SKM-1 (cell line): ENCODE data around the gene NLRX1.
"Not testable (repeated sequence)": the region's sequence is repeated elsewhere in the genome, so short reads cannot be mapped to it uniquely, and the experiment has no call there.

Source experiments
- DNase-seq: peaks from one replicate; lab custom pipeline; 2025; ENCODE audit not compliant: unreplicated experiment; lab: John Stamatoyannopoulos, UW

The NLRX1 gene

DNA sequence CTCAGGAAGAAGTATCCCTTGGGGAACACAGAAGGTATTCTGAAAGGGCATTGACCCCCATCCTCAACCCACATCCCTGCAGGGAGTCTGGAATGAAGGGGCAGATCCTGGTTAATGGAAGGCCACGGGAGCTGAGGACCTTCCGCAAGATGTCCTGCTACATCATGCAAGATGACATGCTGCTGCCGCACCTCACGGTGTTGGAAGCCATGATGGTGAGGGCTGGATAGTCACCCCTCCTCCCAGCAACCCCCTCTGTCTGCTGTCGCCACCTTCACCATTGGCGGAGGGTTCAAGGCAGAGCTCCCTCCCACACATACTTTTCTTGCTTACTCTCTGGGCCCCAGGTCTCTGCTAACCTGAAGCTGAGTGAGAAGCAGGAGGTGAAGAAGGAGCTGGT lies 14.3 kb upstream of the NLRX1 start:
- no peak for DNase-seq

DNA sequence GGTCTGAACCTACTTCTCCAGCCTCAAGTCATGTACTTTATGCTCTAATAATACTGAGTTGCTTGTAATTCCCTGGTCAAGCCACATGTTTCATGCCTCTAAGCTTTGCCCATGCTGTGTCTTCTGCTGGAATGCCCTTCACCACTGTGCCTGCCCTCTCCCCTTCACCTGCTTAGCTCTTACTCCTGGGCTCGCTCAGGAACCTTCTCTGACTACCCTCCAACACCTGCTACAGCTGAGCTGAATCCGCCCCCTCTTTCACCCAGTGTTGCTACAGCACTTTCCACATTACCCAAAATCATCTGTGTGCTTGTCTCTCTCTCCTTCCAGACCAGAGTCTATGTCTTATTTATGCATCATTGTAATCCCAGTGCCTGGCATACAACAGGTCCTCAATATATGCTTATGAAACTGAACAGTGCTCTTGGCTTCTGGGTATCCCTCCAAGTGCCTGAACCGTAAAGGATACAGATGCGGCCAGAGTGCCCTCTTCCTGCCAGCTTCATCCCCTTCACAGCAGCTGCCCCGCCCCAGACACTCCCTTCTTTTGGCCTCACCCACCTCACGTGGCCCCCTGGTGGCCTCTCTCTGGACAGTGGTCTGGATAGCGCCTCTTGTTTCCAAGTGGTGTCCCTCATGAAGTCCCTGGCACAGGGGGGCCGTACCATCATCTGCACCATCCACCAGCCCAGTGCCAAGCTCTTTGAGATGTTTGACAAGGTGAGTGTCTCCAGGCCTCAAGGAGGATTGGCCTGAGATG lies 12.6 kb upstream of the NLRX1 start:
- no peak for DNase-seq

DNA sequence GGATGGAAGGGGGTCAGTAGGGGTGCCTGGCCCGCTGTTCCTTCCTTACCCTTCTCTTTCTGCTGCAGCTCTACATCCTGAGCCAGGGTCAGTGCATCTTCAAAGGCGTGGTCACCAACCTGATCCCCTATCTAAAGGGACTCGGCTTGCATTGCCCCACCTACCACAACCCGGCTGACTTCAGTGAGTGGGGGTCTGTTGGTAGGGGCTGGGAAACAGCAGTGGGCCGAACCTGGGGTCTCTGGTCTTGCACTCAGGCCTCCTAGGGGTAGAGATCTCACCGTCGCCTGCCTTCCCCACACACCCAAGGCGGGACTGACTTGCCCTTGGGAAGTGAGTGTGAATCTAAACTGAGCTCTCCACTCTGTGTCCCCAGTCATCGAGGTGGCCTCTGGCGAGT lies 12.0 kb upstream of the NLRX1 start:
- no peak for DNase-seq

DNA sequence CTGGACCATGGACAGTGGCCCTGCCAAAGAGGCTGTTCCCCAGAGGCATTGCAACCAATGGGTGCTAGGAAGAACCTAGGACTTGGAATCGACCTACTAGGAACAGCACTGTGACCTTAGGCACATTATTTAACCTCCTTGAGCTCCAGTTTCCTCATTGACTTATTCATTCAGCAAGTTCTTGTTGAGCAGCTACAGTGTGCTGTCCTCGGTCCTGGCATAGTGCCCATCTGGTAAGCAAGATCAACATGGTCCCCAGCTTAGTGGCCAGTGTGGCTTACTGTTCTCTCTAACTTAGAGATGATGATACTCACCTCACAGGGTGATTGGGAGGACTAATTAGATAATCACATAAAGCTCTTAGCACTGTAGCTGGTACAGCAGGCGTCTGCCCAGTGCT lies 11.5 kb upstream of the NLRX1 start:
- DNase-seq, result no peak

DNA sequence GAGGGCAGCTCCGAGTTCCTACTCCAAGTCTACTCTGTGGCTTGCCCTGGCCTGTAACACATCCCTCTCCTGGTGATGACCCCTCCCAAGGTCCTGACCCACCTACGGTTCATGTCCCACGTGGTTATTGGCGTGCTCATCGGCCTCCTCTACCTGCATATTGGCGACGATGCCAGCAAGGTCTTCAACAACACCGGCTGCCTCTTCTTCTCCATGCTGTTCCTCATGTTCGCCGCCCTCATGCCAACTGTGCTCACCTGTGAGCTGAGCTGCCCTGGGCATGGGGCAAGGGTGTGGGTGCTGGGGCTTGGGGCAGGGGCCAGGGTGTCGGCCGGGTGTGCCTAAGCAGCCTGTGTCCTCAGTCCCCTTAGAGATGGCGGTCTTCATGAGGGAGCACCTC lies 10.1 kb upstream of the NLRX1 start:
- DNase-seq, result no peak

DNA sequence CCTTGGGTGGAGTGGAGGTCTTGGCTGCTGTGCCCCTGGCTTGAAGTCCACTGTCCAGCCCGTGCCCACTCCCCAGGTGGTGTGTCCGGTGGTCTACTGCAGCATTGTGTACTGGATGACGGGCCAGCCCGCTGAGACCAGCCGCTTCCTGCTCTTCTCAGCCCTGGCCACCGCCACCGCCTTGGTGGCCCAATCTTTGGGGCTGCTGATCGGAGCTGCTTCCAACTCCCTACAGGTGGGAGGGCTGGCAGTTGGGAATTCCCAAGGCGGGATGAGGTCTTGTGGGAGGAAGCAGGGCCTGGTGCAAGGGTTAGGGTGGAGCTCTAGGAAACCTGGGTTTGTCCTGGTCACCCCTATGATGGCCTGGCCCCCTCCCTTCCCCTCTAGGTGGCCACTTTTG lies 8.4 kb upstream of the NLRX1 start:
- DNase-seq, result no peak

DNA sequence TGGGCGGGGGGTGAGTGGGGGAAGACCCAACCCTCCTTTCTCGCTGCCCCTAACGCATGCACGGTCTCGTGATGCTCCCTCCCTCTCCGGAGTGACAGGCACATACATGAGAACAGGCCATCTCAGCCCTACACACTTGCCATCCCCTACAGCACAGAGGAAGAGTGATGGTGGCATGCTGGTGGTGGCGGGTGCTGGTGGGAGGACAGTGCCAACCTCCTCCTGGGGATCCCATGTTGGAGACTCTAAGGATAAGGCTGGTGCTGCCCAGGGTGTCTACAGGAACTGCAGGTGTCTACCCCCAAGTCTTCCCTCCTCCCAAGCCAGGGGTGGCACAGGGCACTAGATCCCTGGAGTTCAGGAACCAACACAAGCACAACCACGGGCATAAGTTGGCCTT lies 6.7 kb upstream of the NLRX1 start:
- no peak for DNase-seq

DNA sequence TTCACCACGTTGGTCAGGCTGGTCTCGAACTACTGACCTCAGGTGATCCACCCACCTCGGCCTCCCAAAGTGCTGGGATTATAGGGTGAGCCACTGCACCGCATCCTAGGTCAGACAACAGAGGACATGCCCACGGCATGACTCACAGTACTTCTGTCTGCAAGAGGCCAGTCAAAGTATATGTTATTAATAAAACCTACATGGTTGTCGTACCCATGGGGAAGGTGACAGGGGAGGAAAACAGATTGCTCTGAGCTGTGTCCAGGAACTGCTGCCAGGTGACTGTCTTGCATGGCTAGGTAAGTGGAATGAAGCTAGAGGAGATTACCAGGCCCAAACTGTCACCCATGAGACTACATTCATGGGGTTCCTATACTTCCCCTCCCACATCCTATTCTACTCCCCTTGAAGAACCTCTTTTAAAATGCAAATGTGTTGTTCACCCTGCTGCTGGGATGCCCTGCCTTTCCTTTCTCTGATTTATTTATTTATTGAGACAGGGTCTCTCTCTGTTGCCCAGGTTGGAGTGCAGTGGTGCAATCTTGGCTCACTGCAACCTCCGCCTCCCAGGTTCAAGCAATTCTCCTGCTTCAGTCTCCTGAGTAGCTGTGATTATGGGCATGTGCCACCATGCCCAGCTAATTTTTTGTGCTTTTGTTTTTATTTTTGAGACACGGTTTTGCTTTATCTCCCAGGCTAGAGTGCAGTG lies 2.0 kb upstream of the NLRX1 start:
- no peak for DNase-seq

DNA sequence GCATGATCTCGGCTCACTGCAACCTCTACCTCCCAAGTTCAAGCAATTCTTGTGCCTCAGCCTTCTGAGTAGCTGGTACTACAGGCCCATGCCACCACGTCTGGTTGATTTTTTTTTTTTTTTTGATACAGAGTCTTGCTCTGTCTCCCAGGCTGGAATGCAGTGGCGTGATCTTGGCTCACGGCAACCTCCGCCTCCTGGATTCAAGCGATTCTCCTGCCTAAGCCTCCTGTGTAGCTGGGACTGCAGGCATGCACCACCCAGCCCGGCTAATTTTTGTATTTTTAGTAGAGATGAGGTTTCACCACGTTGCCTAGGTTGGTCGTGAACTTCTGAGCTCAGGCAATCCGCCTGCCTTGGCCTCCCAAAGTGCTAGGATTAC lies 1.5 kb upstream of the NLRX1 start:
- not testable (repeated sequence) for DNase-seq

DNA sequence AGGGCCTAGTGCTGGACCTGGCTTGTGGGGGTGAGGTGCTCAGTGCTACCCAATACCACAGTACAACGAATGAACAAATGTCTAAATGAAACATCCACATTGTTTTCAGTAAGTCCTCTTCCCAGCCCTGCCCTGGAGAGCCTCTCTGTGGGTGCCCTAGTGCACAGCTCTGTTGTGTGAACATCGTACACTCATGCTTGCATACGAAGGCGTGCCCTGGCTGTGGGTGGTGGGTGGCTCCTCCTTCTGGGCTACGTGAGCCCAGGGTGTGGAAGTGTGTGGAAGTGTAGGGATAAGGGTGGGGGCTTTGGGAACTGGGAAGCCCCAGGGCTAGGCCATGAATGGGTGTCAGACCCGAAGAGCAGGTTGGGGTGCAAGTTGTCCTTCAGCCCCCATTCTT lies 592 bp upstream of the NLRX1 start:
- no peak for DNase-seq

DNA sequence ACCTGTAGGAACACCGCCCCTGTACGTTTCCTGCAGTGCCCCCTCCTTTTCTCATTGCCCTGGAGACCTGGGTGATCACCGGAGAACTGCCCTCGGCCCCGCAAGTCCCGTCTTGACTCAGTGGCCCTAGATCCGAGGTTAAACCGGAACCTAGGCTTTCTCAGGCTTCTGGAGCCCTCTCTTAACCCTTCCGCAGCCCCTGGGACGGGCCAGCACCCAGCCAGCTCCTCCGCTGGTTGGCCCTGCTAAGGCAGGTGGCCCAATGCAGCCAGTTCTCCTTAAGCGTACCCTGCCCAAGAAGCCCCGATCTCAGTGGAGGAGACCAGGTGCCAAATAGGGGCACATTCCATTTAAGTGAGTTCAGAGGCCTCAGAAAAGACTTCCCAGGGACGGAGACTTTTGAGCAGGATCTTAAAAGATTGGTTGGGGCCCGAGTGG lies 776 bp downstream of the NLRX1 start:
- no peak for DNase-seq

DNA sequence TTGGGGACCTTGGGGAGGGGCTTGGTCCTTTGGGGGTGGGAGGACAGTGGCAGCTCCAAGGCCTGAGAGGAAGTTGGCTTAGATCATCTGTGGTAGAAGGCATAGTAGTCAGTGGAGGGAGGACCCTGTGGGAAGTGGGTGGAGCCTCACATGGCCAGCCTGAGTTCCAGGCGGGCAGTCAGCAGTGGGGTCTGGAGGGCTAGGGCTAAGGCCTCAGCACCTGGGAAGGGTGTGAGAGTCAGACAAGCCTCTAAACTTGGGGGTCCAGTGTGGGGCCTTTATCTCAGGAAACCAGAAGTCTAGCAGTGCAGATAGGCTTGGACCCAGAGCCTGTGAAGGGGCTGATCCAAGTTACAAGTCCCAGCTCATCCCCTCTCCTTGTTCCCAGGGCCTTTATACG lies 4.0 kb downstream of the NLRX1 start:
- DNase-seq, result peak; percentile 59

DNA sequence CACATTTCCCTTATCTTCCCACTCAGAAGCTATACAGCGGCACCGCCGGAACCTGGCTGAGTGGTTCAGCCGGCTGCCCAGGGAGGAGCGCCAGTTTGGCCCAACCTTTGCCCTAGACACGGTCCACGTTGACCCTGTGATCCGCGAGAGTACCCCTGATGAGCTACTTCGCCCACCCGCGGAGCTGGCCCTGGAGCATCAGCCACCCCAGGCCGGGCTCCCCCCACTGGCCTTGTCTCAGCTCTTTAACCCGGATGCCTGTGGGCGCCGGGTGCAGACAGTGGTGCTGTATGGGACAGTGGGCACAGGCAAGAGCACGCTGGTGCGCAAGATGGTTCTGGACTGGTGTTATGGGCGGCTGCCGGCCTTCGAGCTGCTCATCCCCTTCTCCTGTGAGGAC lies 4.9 kb downstream of the NLRX1 start:
- DNase-seq, result no peak

DNA sequence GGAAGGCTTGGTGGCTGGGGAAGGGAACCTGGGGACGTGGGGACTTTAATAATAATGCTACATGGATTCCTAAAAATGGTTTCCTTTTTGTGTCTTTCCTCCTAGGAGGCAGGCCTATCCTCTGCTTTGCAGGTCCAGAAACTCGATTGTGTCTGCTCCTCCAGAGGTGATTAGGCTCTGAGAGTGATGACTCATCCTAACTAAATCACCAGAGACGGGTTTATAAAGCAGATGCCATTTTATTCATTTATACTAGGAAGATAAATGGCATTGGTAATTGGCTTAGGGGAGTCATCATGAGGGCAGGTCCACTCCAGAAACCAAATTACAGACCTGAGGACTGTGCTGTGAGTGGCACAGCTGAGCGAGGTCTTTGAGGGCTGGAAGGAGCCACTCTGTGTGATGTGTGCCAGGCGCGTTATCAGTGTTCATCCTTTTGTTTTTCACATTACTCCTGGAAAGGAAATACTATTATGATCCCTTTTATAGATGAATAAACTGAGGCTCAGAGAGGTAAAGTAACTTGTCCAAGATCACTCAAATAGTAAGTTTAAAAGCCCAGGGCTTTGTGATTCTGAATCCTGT lies 7.1 kb downstream of the NLRX1 start:
- DNase-seq, result no peak

DNA sequence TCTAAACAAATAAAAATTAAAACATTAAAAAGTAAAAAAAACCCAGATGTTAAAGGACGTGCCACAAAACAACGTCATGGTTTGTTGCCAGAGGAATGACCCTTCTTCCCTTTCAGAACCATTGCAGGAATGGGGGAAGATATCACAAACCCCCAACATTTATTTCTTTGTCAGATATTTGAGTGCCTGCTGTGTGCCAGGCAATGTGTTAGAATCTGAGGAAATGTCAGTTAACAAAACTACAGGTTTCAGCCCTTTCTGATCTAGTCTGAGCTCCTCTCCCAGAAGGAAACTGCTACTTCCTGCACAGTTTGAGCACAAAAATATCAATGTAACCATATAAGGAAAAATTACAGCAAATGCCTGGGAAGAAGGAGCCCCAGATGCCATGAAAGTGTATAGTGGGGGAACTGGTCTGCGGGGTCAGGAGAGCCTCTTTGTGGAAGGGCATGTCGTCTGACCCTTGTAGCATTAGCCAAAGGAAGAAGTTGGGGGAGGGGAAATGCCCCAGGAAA lies 9.7 kb downstream of the NLRX1 start:
- no peak for DNase-seq

DNA sequence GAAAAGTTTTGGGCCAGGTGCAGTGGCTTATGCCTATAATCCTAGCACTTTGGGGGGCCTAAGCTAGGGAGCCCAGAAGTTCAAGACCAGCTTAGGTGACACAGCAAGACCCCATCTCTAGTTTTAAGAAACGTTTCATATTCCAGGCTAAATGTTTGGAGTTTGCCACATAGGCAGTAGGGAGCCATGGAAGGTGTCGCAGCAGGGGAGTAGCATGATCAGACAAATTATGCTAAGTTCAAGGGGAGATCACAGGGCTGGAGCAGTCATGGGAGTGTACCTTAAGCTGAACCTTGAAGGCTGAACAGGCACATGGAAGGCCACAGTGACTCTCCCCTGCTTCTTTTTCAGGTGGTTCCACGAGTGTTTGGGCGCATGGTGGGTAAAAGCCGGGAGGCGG lies 10.8 kb downstream of the NLRX1 start:
- no peak for DNase-seq

DNA sequence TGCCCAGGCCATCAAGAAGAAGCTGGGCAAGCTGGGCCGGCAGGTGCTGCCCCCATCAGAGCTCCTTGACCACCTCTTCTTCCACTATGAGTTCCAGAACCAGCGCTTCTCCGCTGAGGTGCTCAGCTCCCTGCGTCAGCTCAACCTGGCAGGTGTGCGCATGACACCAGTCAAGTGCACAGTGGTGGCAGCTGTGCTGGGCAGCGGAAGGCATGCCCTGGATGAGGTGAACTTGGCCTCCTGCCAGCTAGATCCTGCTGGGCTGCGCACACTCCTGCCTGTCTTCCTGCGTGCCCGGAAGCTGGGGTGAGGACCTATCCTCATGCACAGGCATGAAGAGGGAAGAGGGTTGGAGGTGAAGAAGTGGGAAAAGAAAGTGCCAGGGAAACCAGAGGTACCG lies 11.5 kb downstream of the NLRX1 start:
- DNase-seq, result no peak

DNA sequence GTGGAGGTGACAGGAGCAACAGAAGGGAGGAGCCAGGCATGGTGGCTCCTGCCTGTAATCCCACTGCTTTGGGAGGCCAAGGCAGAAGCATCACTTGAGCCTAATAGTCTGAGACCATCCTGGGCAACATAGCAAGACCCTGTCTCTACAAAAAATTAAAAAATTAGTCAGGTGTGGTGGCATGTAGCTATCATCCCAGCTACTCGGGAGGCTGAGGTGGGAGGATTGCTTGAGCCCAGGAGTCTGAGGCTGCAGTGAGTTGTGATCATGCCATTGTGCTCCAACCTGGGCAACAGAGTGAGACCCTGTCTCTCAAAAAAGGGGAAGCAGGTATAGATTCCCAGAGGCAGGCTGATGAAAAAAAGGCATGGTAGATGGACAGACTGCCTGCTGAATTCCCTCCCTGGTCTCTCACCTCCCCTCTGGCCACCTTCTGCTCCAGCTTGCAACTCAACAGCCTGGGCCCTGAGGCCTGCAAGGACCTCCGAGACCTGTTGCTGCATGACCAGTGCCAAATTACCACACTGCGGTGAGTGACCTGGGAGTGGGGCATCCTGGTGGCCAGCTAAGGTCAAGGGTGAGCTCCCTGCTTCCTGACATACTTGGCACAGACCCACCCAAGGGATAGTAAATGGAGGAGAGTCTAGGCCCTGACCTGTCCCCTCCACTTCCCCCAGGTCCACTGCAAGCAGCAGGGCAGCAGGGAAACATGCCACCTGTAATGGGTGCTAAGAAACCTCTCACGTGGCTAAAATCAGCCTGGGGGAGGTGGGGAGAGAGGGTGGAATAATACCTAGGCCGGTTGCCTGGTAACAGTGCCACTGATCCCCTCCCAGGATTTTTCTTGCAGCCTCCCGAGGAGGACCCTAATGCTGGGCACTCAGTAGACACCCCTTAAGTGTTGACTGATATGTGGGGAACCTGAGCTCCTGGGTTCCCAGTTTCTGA lies 12.5 kb downstream of the NLRX1 start:
- no peak for DNase-seq

DNA sequence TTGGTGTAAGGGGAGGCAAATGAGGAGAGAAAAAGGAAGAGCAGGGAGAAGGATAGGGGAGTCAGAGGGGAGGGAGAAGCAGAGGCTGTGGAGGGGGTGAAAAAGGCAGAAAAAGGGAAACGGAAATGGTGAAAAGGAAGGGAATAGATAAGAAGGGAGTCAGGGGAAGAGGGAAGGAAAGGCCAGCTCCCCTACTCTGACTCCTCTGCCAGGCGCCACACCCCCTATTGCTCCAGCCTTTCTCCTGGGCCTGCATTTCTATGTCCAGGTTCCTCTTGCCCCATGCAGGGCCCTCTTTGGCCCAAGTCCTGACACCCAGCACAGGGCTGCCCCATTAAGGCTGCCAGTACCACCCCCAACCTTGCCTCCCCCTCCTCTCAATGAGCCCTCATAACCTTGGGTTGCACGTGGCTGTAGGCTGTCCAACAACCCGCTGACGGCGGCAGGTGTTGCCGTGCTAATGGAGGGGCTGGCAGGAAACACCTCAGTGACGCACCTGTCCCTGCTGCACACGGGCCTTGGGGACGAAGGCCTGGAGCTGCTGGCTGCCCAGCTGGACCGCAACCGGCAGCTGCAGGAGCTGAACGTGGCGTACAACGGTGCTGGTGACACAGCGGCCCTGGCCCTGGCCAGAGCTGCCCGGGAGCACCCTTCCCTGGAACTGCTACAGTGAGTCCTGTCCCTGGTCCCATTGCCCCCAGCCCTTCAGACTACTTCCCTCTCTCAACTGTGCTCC lies 13.3 kb downstream of the NLRX1 start:
- peak; percentile 61 for DNase-seq

DNA sequence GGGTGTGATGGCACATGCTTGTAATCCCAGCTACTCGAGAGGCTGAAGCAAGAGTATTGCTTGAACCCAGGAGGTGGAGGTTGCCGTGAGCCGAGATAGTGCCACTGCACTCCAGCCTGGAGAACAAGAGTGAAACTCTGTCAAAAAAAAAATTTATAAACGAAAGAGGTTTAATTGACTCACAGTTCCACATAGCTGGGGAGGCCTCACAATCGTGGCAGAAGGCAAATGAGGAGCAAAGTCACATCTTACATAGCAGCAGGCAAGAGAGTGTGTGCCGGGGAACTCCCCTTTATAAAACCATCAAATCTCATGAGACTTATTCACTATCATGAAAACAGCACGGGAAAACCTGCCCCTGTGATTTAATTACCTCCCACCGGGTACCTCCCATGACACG lies 15.9 kb downstream of the NLRX1 start:
- not testable (repeated sequence) for DNase-seq
